ENCODE results near the gene ZSCAN26.

DNA sequence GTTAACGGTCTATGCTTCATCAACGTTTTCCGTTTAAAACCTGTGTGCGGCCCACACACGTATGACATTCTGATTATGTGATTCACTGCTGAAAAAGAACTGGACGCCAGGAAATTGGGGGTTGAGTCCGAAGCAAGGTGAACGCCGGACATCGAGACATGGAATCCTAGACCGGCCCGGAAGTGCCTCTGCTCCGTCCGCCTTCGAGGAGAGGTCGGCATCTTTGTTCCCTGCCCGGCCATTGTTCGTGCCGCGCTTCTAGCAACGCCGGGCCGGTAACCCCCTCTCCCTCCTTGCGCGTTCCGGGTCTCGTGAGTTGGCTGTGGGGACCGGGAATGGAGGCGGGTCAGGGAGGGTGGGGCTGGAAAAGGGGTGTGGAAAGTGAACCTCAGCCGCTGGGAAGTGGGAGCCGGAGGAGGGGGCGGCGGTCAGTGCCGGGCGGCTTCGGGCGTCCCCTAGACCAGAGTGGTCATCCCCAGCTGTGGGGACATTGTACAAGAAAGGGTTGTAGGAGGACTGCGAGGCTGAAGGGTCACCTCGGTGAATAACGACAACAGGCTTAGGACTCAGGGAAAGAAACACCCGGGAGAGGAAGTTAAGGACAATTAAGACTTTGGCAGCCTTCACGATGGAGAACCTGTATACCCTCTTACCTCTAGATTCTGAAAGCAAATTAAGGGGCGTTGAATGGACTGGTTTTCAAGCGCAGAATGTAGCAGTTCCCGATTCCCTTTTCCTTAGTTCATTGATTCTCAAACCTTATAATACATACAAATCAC, 41.7 kb upstream of the ZSCAN26 start, which contains the start of gene ZSCAN9:
- TF ChIP-seq, protein P1, sequence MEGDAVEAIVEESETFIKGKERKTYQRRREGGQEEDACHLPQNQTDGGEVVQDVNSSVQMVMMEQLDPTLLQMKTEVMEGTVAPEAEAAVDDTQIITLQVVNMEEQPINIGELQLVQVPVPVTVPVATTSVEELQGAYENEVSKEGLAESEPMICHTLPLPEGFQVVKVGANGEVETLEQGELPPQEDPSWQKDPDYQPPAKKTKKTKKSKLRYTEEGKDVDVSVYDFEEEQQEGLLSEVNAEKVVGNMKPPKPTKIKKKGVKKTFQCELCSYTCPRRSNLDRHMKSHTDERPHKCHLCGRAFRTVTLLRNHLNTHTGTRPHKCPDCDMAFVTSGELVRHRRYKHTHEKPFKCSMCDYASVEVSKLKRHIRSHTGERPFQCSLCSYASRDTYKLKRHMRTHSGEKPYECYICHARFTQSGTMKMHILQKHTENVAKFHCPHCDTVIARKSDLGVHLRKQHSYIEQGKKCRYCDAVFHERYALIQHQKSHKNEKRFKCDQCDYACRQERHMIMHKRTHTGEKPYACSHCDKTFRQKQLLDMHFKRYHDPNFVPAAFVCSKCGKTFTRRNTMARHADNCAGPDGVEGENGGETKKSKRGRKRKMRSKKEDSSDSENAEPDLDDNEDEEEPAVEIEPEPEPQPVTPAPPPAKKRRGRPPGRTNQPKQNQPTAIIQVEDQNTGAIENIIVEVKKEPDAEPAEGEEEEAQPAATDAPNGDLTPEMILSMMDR (conservative IDR thresholded peaks at IDR 0.05; ENCODE audit: low read depth, low read length), result no peak
- TF ChIP-seq EZH2phosphoT487 (IDR thresholded peaks at IDR 0.05; ENCODE audit: borderline replicate concordance, low read length), result no peak
